HUES48 (cell line): ENCODE measurements around the gene FYTTD1.

Experiments used
- H3K27ac ChIP-seq: one replicate; pipeline ENCODE4 v1.7.0; 2013; ENCODE audit warnings: low read depth, low read length, inconsistent platforms
- H3K27me3 ChIP-seq: 2 replicates; pipeline ENCODE4 v1.6.1; 2013; ENCODE audit warnings: mild to moderate bottlenecking, low read length; ENCODE audit not compliant: control insufficient read depth, insufficient read depth
- H3K36me3 ChIP-seq: 2 replicates; pipeline ENCODE4 v1.6.1; 2013; ENCODE audit warnings: low read length; ENCODE audit not compliant: control insufficient read depth, insufficient read depth
- H3K4me1 ChIP-seq: 2 replicates; pipeline ENCODE4 v1.6.1; 2013; ENCODE audit warnings: mild to moderate bottlenecking, low read length; ENCODE audit not compliant: control insufficient read depth, insufficient read depth
- H3K4me3 ChIP-seq: 2 replicates; pipeline ENCODE4 v1.5.1; 2013; ENCODE audit warnings: mild to moderate bottlenecking, low read depth, low read length
- H3K9ac ChIP-seq: 2 replicates; pipeline ENCODE4 v1.6.1; 2013; ENCODE audit warnings: mild to moderate bottlenecking, low read depth, low read length, moderate library complexity
- H3K9me3 ChIP-seq: 2 replicates; pipeline ENCODE4 v1.6.1; 2013; ENCODE audit warnings: low read length; ENCODE audit not compliant: control insufficient read depth, insufficient read depth

The FYTTD1 gene

DNA sequence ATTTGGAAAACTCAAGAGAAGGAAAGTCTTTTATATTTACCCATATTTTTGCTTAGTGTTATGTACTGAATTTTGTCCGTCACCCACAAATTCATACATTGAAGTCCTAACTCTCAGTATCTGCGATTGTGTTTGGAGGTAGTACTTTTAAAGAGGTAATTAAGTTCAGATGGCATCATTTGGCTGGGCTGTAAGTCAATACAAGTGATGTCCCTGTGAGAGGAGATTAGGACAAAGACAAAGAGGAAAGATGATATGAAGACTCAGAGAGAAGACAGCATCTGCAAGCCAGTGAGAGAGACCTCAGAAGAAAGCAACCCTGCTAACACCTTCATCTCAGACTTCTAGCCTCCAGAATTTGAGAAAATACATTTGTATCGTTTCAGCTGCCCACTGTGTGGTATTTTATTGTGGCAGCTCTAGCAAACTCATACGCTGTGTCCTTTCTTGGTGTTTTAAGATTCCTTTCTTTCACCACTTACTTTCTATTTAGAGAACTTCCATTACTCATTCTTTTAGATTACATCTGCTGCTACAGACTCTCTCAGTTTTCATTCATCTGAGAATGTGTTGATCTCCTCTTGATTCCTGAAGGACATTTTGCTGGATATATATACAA, 58.4 kb downstream of the FYTTD1 start:
- Histone ChIP-seq H3K36me3 (no peaks in the 10 kb centered on the region), H3K9me3 (no peaks in the 10 kb centered on the region), H3K4me1 (peaks cover 4% of the 10 kb centered on the region; the same call in 1 of the 2 replicates), H3K9ac (no peak overlapping the region), H3K27ac (no peak overlapping the region), H3K4me3 (no peak overlapping the region), H3K27me3 (no peaks in the 10 kb centered on the region)

DNA sequence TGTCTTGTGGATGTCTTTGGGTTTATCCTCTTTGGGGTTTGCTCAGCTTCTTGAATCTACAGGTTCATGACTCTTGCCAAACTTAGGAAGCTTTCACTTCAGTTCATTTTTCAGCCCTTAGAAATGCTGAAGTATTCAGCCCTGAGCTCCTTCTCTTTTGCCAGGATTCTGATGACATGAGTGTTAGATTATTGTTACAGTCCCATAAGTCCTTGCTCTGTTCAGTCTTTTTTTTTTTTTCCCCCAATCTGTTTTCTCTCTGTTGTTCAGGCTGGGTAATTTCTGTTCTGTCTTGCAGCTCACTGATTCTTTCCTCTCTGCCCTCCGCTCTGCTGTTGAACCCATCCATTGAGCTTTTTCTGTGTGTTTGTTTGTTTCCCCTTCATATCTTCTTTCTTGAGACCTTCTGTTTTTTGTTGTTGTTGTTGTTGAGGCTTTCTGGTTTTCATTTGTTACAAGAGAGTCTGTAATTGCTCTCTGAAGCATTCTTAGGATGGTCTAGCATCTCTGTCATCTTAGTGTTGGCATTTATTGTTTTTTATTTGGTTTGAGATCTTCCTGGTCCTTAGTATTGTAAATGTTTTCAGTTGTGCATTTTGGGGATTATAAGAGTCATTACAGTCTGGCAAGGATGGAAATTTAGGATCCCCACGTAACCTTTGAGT, 59.8 kb downstream of the FYTTD1 start:
- Histone ChIP-seq H3K27ac (no peak overlapping the region), H3K27me3 (no peaks in the 10 kb centered on the region), H3K4me1 (peaks cover 6% of the 10 kb centered on the region; the same call in 1 of the 2 replicates), H3K36me3 (no peaks in the 10 kb centered on the region), H3K9ac (no peak overlapping the region), H3K9me3 (no peaks in the 10 kb centered on the region), H3K4me3 (no peak overlapping the region)

DNA sequence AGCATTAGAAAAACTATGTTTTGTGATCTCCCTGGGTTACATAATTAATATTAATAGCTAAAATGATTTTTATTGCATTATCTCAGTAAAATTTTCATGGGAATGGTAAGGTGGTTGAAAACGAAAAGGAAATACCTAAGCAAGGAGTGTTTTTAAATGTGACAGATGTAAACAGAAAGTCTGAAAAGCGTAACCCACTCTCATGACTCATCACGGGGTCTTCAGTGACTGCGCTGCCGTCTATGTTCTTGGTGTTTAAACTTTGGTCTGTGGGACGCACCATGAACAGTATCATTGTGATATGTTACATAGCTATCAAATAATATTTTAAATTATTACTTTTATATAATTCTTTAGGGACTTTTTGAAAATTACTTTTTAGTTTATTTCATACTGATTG, 61.2 kb downstream of the FYTTD1 start:
- Histone ChIP-seq H3K9ac (no peak overlapping the region), H3K36me3 (no peaks in the 10 kb centered on the region), H3K9me3 (no peaks in the 10 kb centered on the region), H3K27me3 (no peaks in the 10 kb centered on the region), H3K4me1 (peaks cover 18% of the 10 kb centered on the region), H3K4me3 (no peak overlapping the region), H3K27ac (no peak overlapping the region)

DNA sequence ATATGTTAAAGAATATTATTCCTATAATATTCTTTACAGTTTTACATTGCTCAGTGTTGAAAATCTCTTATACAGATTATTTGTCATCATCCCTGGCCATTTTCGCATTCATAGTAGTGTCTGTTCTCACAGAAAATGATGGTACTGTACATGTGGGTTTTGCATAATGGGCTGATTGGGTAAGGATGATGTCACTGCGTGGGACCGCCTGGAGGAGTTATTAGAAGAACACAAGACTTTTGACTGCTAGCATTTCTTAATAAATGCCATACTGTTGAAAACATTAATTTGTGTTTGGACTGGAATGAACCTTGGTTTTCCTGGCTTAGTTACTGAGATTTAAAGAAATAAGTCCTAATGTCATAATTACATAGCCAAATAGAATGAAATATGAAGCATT, 61.7 kb downstream of the FYTTD1 start:
- H3K27ac ChIP-seq, result no peak overlapping the region
- H3K9ac ChIP-seq, result no peak overlapping the region
- H3K4me1 ChIP-seq, result peaks cover 18% of the 10 kb centered on the region
- no peaks in the 10 kb centered on the region for H3K36me3 ChIP-seq
- no peaks in the 10 kb centered on the region for H3K27me3 ChIP-seq
- no peak overlapping the region for H3K4me3 ChIP-seq
- H3K9me3 ChIP-seq, result no peaks in the 10 kb centered on the region

DNA sequence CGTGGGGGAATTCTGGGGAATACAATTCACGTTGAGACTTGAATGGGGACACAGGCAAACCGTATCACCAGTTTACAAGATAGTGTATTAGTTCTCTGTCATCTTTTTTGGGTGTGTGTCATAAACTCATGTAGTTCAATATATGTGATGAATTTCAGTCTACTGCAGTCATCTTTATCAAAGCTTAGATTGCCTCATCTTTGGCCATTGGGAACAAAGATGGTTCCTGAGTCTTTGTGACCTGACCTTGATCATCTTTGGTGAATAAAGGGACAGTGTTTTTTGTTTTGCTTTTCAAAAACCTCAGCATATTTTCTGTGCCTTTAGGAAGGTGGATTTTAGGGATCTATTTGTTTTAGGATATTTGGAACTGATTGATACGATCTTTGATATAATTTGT, 64.7 kb downstream of the FYTTD1 start:
- no peak overlapping the region for H3K27ac ChIP-seq
- H3K9me3 ChIP-seq, result no peaks in the 10 kb centered on the region
- no peak overlapping the region for H3K9ac ChIP-seq
- H3K36me3 ChIP-seq, result no peaks in the 10 kb centered on the region
- no peaks in the 10 kb centered on the region for H3K27me3 ChIP-seq
- H3K4me1 ChIP-seq, result peaks cover 17% of the 10 kb centered on the region
- no peak overlapping the region for H3K4me3 ChIP-seq

DNA sequence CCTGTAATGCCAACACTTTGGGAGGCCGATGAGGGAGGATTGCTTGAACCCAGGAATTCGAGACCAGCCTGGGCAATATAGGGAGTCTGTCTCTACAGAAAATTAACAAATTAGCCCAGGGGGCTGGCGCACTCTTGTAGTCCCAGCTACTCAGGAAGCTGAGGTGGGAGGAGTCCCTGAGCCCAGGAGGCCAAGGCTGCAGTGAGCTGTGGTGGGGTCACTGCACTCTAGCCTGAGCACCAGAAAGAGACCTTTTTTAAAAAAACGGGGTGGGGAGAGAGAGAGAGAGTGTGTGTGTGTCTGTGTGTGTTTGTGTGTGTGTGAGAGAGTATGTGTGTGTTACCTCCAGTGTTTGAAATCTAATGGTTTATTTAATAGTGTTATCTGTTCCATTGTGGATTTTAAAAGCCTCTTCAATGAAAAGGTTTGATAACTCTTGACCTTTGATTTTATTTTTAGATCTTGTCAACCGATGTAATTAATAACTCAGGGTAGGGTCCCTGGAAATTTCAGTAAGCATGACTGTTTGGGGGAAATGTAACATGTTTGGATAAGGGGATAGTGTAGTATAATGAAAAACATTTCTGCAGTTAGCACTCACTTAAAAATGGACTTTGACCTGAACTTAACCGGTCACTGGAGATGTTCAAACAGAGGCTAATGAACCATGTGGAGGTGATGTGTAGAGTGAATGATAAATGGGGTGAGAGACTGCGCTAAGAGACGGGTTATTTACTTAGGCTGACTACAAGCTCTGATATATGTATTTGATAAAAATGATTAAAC, 71.1 kb downstream of the FYTTD1 start:
- H3K27me3 ChIP-seq, result no peaks in the 10 kb centered on the region
- H3K9ac ChIP-seq, result no peak overlapping the region
- H3K27ac ChIP-seq, result peak overlapping the region; percentile 14
- no peak overlapping the region for H3K4me3 ChIP-seq
- no peaks in the 10 kb centered on the region for H3K4me1 ChIP-seq
- H3K36me3 ChIP-seq, result peaks cover 22% of the 10 kb centered on the region
- H3K9me3 ChIP-seq, result no peaks in the 10 kb centered on the region

DNA sequence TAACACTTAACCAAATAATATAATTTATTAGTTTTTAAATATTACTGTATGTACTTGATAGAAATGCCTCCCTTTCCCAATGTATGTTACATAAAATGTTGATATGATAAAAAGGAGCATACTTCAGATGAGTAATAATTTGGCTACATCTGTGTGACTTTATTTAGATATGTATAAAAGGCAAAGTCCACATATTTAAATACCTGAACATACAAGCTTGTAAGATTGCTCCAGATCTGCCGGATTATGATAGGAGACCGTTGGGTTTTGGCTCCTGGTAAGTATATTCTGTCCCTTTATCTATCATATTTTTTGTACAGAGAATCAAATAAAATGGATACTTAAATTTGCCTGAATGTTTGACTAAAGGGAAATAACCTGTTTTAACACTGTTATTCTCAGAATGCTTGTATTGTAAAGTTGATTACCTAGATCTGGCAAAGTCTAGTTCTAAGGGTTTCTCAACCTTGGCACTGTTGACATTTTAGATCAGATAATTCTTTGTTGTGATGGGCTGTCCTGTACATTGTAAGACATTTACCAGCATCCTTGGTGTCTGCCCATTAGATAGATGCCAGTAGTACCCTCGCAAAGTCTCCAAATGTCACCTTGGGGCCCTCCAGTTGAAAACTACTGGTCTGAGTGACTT, 79.8 kb downstream of the FYTTD1 start:
- no peaks in the 10 kb centered on the region for H3K27me3 ChIP-seq
- H3K27ac ChIP-seq, result no peak overlapping the region
- no peak overlapping the region for H3K4me3 ChIP-seq
- no peaks in the 10 kb centered on the region for H3K9me3 ChIP-seq
- H3K4me1 ChIP-seq, result no peaks in the 10 kb centered on the region
- H3K36me3 ChIP-seq, result peaks cover 79% of the 10 kb centered on the region
- no peak overlapping the region for H3K9ac ChIP-seq

DNA sequence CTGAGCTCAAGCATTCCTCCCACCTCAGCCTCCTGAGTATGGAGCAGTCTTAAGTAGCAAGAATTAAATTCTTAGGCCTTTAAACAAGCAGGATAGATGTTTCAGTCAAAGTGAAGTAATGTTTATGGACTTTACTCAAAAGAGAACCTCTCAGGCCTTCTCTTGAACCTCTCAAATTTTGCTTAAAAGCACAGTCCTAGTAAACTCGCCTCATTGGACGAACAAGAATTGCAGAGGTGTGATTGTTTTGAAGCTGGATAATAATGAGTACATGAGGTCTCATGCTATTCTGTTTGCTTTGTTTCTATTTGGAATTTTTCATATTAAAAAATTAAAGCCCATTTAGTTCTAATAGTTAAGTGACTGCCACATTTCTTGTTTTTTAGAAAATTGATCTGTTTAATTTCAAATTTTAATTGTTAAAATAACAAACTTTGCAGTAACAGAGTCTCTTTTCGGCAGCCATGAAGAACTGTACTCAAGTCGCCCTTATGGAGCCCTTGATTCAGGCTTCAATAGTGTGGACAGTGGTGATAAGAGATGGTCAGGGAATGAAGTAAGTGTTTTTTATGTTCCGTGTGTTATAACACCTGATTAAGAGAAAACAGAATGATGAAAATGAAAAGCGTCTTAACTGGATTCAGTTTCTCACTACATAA, 80.8 kb downstream of the FYTTD1 start:
- Histone ChIP-seq H3K27ac (no peak overlapping the region), H3K27me3 (no peaks in the 10 kb centered on the region), H3K9me3 (no peaks in the 10 kb centered on the region), H3K4me3 (no peak overlapping the region), H3K9ac (no peak overlapping the region), H3K4me1 (no peaks in the 10 kb centered on the region), H3K36me3 (peaks cover 86% of the 10 kb centered on the region)

DNA sequence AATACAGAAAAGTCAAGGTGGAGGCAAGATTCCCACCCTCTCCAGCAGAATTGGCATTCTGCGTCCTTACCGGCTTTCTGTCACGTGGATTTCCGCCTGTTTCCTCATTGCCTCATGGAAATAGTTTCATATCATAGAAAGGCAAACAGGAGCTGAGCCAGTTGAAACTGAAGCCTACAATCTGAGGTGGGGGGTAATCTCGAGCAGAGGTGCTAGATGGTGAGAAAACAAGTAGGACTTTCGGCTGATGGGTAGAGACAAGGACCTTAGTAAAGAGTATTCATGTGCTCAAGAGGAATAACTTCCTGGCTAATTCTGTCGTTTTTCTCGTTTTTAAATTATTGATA, 81.3 kb downstream of the FYTTD1 start:
- Histone ChIP-seq H3K4me3 (no peak overlapping the region), H3K36me3 (peaks cover 89% of the 10 kb centered on the region), H3K27ac (no peak overlapping the region), H3K9ac (no peak overlapping the region), H3K27me3 (no peaks in the 10 kb centered on the region), H3K4me1 (no peaks in the 10 kb centered on the region), H3K9me3 (no peaks in the 10 kb centered on the region)

DNA sequence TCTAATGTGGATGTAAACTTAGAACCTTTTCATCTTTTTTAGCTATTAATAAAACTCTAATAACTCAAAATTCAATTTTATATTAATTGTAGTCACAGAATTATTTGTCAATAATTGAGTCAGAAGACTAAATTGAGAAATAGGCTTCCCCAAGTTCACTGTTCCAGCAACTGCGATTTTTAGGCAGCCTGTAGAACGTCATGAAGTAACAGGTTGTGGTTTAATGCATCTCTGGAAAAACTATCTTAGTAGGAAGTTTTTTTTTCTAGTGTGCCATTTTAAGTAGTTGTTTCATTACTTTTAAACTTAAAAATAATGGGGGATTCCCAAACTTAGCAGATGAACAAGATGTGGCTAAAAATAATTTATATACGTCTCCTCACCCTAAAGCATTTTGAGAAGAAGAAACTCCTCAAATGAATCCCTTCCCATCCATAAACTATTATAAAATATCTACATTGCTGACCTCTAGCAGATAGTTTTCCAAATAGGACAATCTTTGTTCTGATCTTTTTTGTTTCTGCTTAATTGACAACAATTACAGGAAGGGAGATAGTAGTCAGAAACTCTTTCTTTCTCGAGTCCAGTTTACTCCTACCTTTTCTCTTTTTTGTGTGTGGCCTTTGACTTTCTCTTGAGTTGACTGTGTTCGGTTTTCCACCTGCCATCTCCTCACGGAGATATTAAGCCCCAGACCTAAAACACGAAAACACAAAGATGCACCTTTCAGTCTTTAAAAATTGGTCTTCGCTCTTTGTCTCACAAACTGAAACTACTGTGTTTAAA, 84.4 kb downstream of the FYTTD1 start:
- Histone ChIP-seq H3K4me3 (no peak overlapping the region), H3K27me3 (no peaks in the 10 kb centered on the region), H3K9me3 (no peaks in the 10 kb centered on the region), H3K9ac (no peak overlapping the region), H3K36me3 (peaks cover 93% of the 10 kb centered on the region), H3K4me1 (no peaks in the 10 kb centered on the region), H3K27ac (no peak overlapping the region)
